K562 (cell line): Measurements from ENCODE around the gene MAP3K19. TPM values are rescaled to one million over a fixed set of nuclear protein-coding genes. Genes with fewer than 3 reads are reported as not detected.
"Not testable (repeated sequence)": the region's sequence is repeated elsewhere in the genome, so short reads cannot be mapped to it uniquely, and the experiment has no call there.

ENCODE experiments used
- ATAC-seq: fragments of 200-7000 bp; cut with Tn5 transposase; 3 replicates; pipeline ENCODE4 v1.9.1; 2020; ENCODE audit warnings: moderate library complexity
- BruUV-seq: library from RNA; stranded (reverse); fragments of 400-500 nt; replicated peaks from 2 replicates; lab custom pipeline; 2021; lab: Mats Ljungman, UMichigan
- CTCF ChIA-PET: fragments of 300-600 bp; formaldehyde crosslinking; extraction: SDS; loops from one replicate; lab custom pipeline; 2021; ENCODE audit warnings: low intra/inter-chr PET ratio; lab: Yijun Ruan, JAX
- POLR2A ChIA-PET: fragments of 300-600, 350-650 bp; sonication (Branson Sonifier 250); formaldehyde crosslinking; extraction: SDS; loops from one replicate; lab custom pipeline; 2021; ENCODE audit warnings: antibody characterized with exemption, inconsistent platforms; lab: Yijun Ruan, JAX
- DNase-seq, 4 experiments: peaks; one replicate each; pipeline versions ENCODE4 v3.0.0 to v3.0.0-alpha.2; 2011 to 2018; ENCODE audit warnings: low spot score in 3 of 4, mixed read lengths in 3 of 4; ENCODE audit errors: extremely low read depth in 1 of 4
- FAIRE-seq: peaks from 2 replicates; lab custom pipeline; 2011; peaks lifted over from hg19 to GRCh38; lab: Jason Lieb, UNC
- H2AFZ ChIP-seq: 2 replicates; pipeline ENCODE4 v1.6.0; 2011; ENCODE audit warnings: low read depth, low read length, control low read depth, inconsistent platforms
- H3K27ac ChIP-seq: fragments of 200-600 bp; 3 replicates; pipeline ENCODE4 v1.8.0; 2011; ENCODE audit warnings: low read depth, mild to moderate bottlenecking, control low read depth, inconsistent platforms, low read length, moderate library complexity, mixed read lengths; ENCODE audit errors: extremely low read depth
- H3K27me3 ChIP-seq, 2 experiments: fragments of 300-600 bp in 1 of 2; 2 replicates in 1 of 2; 3 replicates in 1 of 2; pipeline versions ENCODE4 v1.6.0 to v1.8.0; 2011; ENCODE audit warnings: inconsistent platforms in 2 of 2, low read length in 2 of 2, mild to moderate bottlenecking in 1 of 2, mixed read lengths in 1 of 2, moderate library complexity in 1 of 2; ENCODE audit not compliant: control insufficient read depth in 2 of 2, insufficient read depth in 2 of 2
- H3K36me3 ChIP-seq: fragments of 300-600 bp; 3 replicates; pipeline ENCODE4 v1.8.0; 2011; ENCODE audit warnings: mild to moderate bottlenecking, low read length, inconsistent platforms; ENCODE audit not compliant: control insufficient read depth, insufficient read depth
- H3K4me1 ChIP-seq, 2 experiments: fragments of 200-600 bp in 1 of 2; replicated peaks in 1 of 2; 2 replicates in 1 of 2; 3 replicates in 1 of 2; pipeline versions ENCODE4 v1.5.1 to v1.8.0; 2011; ENCODE audit warnings: inconsistent platforms in 2 of 2, low read length in 2 of 2, mild to moderate bottlenecking in 1 of 2, mixed read lengths in 1 of 2, moderate library complexity in 1 of 2; ENCODE audit not compliant: control insufficient read depth in 2 of 2, insufficient read depth in 2 of 2
- H3K4me2 ChIP-seq: 2 replicates; pipeline ENCODE4 v1.6.1; 2011; ENCODE audit warnings: low read length, control low read depth, inconsistent platforms, mixed read lengths; ENCODE audit not compliant: insufficient read depth
- H3K4me3 ChIP-seq: fragments of 200-600 bp; sonication (generic), shearing (Covaris generic); 2 replicates; pipeline ENCODE4 v1.5.1; 2016; ENCODE audit warnings: control low read depth, inconsistent platforms
- H3K79me2 ChIP-seq: fragments of 200-600 bp; 3 replicates; pipeline ENCODE4 v1.8.0; 2011; ENCODE audit warnings: low read length, inconsistent platforms; ENCODE audit not compliant: control insufficient read depth, insufficient read depth
- H3K9ac ChIP-seq, 2 experiments: 2 replicates each; pipeline versions ENCODE4 v1.6.0 to v1.6.1; 2011; ENCODE audit warnings: low read depth in 2 of 2, low read length in 2 of 2, control low read depth in 1 of 2, inconsistent platforms in 1 of 2, mild to moderate bottlenecking in 1 of 2, mixed read lengths in 1 of 2; ENCODE audit not compliant: insufficient read depth in 1 of 2
- H3K9me1 ChIP-seq: one replicate; pipeline ENCODE4 v1.6.0; 2011; ENCODE audit warnings: inconsistent platforms, mild to moderate bottlenecking, low read length, moderate library complexity; ENCODE audit not compliant: control insufficient read depth, insufficient read depth
- H3K9me3 ChIP-seq: replicated peaks from 2 replicates; pipeline ENCODE4 v1.5.1; 2011; ENCODE audit warnings: low read depth, low read length, inconsistent platforms; ENCODE audit not compliant: control insufficient read depth, insufficient read depth
- H4K20me1 ChIP-seq: replicated peaks from 2 replicates; pipeline ENCODE4 v1.6.1; 2011; ENCODE audit warnings: low read length, inconsistent platforms, mixed read lengths; ENCODE audit not compliant: control insufficient read depth, insufficient read depth
- EHMT2 ChIP-seq: fragments of 450-650 bp; IDR thresholded peaks from 2 replicates; pipeline ENCODE4 v1.6.1; 2018; ENCODE audit warnings: antibody characterized with exemption
- NFRKB ChIP-seq: fragments of 450-650 bp; IDR thresholded peaks from 2 replicates; pipeline ENCODE4 v1.6.1; 2016; ENCODE audit warnings: low read depth
- RBM14 ChIP-seq: fragments of 200-400 bp; formaldehyde crosslinking; IDR thresholded peaks from 2 replicates; pipeline ENCODE4 v1.6.1; 2018; ENCODE audit warnings: low read depth, mild to moderate bottlenecking, low read length, moderate library complexity, borderline replicate concordance; ENCODE audit not compliant: insufficient read depth
- ZEB2 ChIP-seq: fragments of 450-650 bp; IDR thresholded peaks from 2 replicates; pipeline ENCODE4 v1.6.1; 2016
- ZNF24 ChIP-seq: fragments of 450-650 bp; IDR thresholded peaks from 2 replicates; pipeline ENCODE4 v1.6.1; 2016
- WGBS: fragments of 100-300 bp; shearing (Covaris generic); methylation state at CpG from one replicate; pipeline ENCODE4 v1.1.6; 2016; ENCODE audit warnings: low coverage, mixed read lengths; ENCODE audit not compliant: insufficient coverage; ENCODE audit errors: missing lambda C conversion rate; 5-methylcytosine and 5-hydroxymethylcytosine counted together
- in situ Hi-C: fragments of 300-500 bp; cut with MboI; formaldehyde crosslinking; loops from 4 replicates; pipeline ENCODE4 v1.15.0; 2018; ENCODE audit warnings: inconsistent platforms, mixed read lengths
- intact Hi-C: fragments of 100-400 bp; cut with micrococcal nuclease; formaldehyde crosslinking; loops from 2 replicates; pipeline ENCODE4 v1.14.2; 2022
- polyA plus RNA-seq, 8 experiments: library from polyadenylated mRNA; depleted of rRNA in 4 of 8; stranded (reverse) in 5 of 8; unstranded in 3 of 8; fragments of >200 nt; fragmentation: Nextera tagmentation in 2 of 8; fragmentation: Illumina TruSeq in 1 of 8; extraction: Ambion mirVana in 2 of 8; extraction: Trizol in 1 of 8; gene quantifications; 2 replicates each; pipeline versions ENCODE4 v1.2.1 to v1.2.3, GENCODE V29; 2011 to 2014; ENCODE audit warnings: inconsistent platforms in 1 of 8, missing spikeins in 1 of 8
- total RNA-seq, 7 experiments: library from RNA; depleted of rRNA in 6 of 7; stranded (reverse); fragments of >200 nt in 6 of 7; fragmentation: Illumina TruSeq in 2 of 7; extraction: Trizol in 2 of 7; gene quantifications; 2 replicates each; pipeline versions ENCODE4 v1.2.1 to v1.2.3, GENCODE V29; 2011 to 2021; ENCODE audit warnings: low replicate concordance in 1 of 7
- TF ChIP-seq, protein P1 (sequence below): fragments of 450-650 bp; IDR thresholded peaks from 2 replicates; pipeline ENCODE4 v1.6.1; 2017; ENCODE audit warnings: antibody characterized with exemption, mild to moderate bottlenecking
- TF ChIP-seq, protein P2 (sequence below): fragments of 450-650 bp; formaldehyde crosslinking; IDR thresholded peaks from 2 replicates; pipeline ENCODE4 v1.4.0; 2022; ENCODE audit warnings: mild to moderate bottlenecking, moderate library complexity
- TF ChIP-seq, protein P3 (sequence below): sonication (generic); formaldehyde crosslinking; IDR thresholded peaks from 2 replicates; pipeline ENCODE4 v1.8.0; 2022; ENCODE audit warnings: missing genetic modification reagents, mild to moderate bottlenecking, borderline replicate concordance

The MAP3K19 gene
- total and polyA plus RNA-seq, 9 of the 15 experiments (the other 6 are each of a cell fraction or from before 2014, with no cell fraction given), result 0.29 TPM; not detected in 8

DNA sequence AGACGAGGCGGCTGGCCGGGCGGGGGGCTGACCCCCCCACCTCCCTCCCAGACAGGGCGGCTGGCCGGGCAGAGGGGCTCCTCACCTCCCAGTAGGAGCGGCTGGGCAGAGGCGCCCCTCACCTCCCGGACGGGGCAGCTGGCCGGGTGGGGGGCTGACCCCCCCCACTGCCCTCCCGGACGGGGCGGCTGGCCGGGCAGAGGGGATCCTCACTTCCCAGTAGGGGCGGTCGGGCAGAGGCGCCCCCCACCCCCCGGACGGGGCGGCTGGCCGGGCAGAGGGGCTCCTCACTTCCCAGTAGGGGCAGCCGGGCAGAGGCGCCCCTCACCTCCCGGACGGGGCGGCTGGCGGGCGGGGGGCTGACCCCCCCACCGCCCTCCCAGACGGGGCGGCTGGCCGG, 14.0 kb downstream of the MAP3K19 start:
- in situ Hi-C loops, H4K20me1 ChIP-seq, H3K9ac ChIP-seq, H3K4me3 ChIP-seq, H3K9me1 ChIP-seq, H3K4me2 ChIP-seq, H3K4me1 ChIP-seq, H3K36me3 ChIP-seq, H3K27me3 ChIP-seq, POLR2A ChIA-PET, H3K79me2 ChIP-seq, CTCF ChIA-PET, H2AFZ ChIP-seq, BruUV-seq, intact Hi-C loops, DNase-seq, FAIRE-seq, ATAC-seq, H3K9me3 ChIP-seq, H3K27ac ChIP-seq: not testable (repeated sequence)
- no CpG with 5 or more reads among the region's 33 CpGs for WGBS

DNA sequence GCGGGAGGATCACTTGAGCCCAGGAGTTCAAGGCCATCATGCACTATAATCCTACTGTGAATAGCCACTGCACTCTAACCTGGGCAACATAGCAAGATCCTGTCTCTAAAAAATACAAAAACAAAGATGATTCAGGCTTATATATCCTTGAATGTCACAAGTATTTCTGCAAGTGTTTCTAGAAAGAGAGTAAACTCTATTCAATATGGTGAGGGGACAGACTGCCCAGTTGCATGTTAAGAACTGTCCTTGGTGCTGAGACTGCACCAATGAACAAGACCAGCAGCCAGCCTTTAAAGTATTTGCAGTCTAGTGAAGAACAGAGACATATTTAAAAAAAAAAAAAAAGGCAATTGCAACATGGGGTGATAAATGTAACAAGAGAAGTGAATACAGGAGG, 16.4 kb downstream of the MAP3K19 start:
- ATAC-seq (peak; percentile 76; the same call in 2 of the 3 replicates), DNase-seq (peak in 2 of 4 experiments; percentile 19 to 47), FAIRE-seq (peak; percentile 78)
- H3K9ac ChIP-seq, result no peak overlapping the region
- no peaks in the 10 kb centered on the region for H4K20me1 ChIP-seq
- 0% methylated on average over 1 of the region's 1 CpG for WGBS
- CTCF ChIA-PET, result no interaction called here
- no peak overlapping the region for H3K27ac ChIP-seq
- no peaks in the 10 kb centered on the region for H3K36me3 ChIP-seq
- H3K9me1 ChIP-seq, result no peaks in the 10 kb centered on the region
- peaks cover 0 to 5% of the 10 kb centered on the region in 2 experiments; a peak in 2 of 5 replicates for H3K27me3 ChIP-seq
- intact Hi-C loops (no loop called here), in situ Hi-C loops (no loop called here)
- H3K9me3 ChIP-seq, result no peaks in the 10 kb centered on the region
- H3K4me2 ChIP-seq, result no peak overlapping the region
- POLR2A ChIA-PET, result interaction anchor here (0.6 kb wide), 1 partner anchor 21 kb away, joined by 3 read pairs; the partner anchor contains the start of gene RAB3GAP1
- H3K4me3 ChIP-seq, result no peak overlapping the region
- no peaks in the 10 kb centered on the region for H3K79me2 ChIP-seq
- no peak overlapping the region for H2AFZ ChIP-seq
- BruUV-seq, result no TSS peak
- no peaks in the 10 kb centered on the region; a peak in 1 of 5 replicates for H3K4me1 ChIP-seq
- TF ChIP-seq, protein P1, sequence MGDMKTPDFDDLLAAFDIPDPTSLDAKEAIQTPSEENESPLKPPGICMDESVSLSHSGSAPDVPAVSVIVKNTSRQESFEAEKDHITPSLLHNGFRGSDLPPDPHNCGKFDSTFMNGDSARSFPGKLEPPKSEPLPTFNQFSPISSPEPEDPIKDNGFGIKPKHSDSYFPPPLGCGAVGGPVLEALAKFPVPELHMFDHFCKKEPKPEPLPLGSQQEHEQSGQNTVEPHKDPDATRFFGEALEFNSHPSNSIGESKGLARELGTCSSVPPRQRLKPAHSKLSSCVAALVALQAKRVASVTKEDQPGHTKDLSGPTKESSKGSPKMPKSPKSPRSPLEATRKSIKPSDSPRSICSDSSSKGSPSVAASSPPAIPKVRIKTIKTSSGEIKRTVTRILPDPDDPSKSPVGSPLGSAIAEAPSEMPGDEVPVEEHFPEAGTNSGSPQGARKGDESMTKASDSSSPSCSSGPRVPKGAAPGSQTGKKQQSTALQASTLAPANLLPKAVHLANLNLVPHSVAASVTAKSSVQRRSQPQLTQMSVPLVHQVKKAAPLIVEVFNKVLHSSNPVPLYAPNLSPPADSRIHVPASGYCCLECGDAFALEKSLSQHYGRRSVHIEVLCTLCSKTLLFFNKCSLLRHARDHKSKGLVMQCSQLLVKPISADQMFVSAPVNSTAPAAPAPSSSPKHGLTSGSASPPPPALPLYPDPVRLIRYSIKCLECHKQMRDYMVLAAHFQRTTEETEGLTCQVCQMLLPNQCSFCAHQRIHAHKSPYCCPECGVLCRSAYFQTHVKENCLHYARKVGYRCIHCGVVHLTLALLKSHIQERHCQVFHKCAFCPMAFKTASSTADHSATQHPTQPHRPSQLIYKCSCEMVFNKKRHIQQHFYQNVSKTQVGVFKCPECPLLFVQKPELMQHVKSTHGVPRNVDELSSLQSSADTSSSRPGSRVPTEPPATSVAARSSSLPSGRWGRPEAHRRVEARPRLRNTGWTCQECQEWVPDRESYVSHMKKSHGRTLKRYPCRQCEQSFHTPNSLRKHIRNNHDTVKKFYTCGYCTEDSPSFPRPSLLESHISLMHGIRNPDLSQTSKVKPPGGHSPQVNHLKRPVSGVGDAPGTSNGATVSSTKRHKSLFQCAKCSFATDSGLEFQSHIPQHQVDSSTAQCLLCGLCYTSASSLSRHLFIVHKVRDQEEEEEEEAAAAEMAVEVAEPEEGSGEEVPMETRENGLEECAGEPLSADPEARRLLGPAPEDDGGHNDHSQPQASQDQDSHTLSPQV, result no peak
- TF ChIP-seq NFRKB (no peak), ZEB2 (no peak), ZNF24 (no peak), EHMT2 (peak; percentile 97), RBM14 (no peak)
- TF ChIP-seq, protein P2, sequence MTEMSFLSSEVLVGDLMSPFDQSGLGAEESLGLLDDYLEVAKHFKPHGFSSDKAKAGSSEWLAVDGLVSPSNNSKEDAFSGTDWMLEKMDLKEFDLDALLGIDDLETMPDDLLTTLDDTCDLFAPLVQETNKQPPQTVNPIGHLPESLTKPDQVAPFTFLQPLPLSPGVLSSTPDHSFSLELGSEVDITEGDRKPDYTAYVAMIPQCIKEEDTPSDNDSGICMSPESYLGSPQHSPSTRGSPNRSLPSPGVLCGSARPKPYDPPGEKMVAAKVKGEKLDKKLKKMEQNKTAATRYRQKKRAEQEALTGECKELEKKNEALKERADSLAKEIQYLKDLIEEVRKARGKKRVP, result no peak
- TF ChIP-seq, protein P3, sequence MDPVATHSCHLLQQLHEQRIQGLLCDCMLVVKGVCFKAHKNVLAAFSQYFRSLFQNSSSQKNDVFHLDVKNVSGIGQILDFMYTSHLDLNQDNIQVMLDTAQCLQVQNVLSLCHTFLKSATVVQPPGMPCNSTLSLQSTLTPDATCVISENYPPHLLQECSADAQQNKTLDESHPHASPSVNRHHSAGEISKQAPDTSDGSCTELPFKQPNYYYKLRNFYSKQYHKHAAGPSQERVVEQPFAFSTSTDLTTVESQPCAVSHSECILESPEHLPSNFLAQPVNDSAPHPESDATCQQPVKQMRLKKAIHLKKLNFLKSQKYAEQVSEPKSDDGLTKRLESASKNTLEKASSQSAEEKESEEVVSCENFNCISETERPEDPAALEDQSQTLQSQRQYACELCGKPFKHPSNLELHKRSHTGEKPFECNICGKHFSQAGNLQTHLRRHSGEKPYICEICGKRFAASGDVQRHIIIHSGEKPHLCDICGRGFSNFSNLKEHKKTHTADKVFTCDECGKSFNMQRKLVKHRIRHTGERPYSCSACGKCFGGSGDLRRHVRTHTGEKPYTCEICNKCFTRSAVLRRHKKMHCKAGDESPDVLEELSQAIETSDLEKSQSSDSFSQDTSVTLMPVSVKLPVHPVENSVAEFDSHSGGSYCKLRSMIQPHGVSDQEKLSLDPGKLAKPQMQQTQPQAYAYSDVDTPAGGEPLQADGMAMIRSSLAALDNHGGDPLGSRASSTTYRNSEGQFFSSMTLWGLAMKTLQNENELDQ (CRISPR knock-in tag), result no peak
